OCI-LY7 (cell line): ENCODE data around the gene NFATC2. TPM values are rescaled to one million over a fixed set of nuclear protein-coding genes. Genes with fewer than 3 reads are reported as not detected.

Experiments used
- BruUV-seq: library from RNA; stranded (reverse); fragments of 400-500 nt; replicated peaks from 2 replicates; lab custom pipeline; 2021; lab: Mats Ljungman, UMichigan
- CTCF ChIA-PET: fragments of 300-600 bp; sonication (Branson Sonifier 250); formaldehyde crosslinking; loops from one replicate; lab custom pipeline; 2022; ENCODE audit warnings: antibody characterized with exemption; ENCODE audit not compliant: unreplicated experiment; lab: Charles Lee
- POLR2A ChIA-PET: fragments of 300-600 bp; sonication (Branson Sonifier 250); formaldehyde crosslinking; loops from one replicate; lab custom pipeline; 2022; ENCODE audit warnings: antibody characterized with exemption; lab: Charles Lee
- DNase-seq: peaks from one replicate; pipeline ENCODE4 v3.0.0-alpha.2; 2015; ENCODE audit warnings: low spot score
- H2AFZ ChIP-seq: fragments of 200-600 bp; sonication (generic), shearing (Covaris generic); 2 replicates; pipeline ENCODE4 v1.6.1; 2014; ENCODE audit warnings: mild to moderate bottlenecking, antibody characterized with exemption, low read length, moderate library complexity
- H3K27ac ChIP-seq: fragments of 200-600 bp; sonication (generic); 2 replicates; pipeline ENCODE4 v1.5.1; 2014; ENCODE audit warnings: mixed run types, low read depth, mild to moderate bottlenecking, moderate library complexity, low read length, inconsistent platforms; ENCODE audit not compliant: poor library complexity, severe bottlenecking
- H3K36me3 ChIP-seq: fragments of 200-600 bp; sonication (generic); 2 replicates; pipeline ENCODE4 v1.6.1; 2014; ENCODE audit warnings: mild to moderate bottlenecking, antibody characterized with exemption, low read length, moderate library complexity, mixed read lengths; ENCODE audit not compliant: insufficient read depth
- H3K4me1 ChIP-seq: fragments of 200-600 bp; sonication (generic); 2 replicates; pipeline ENCODE4 v1.5.1; 2014; ENCODE audit warnings: mild to moderate bottlenecking, low read length; ENCODE audit not compliant: insufficient read depth, poor library complexity, severe bottlenecking
- H3K4me2 ChIP-seq: fragments of 200-600 bp; sonication (generic); 2 replicates; pipeline ENCODE4 v1.6.1; 2014; ENCODE audit warnings: mild to moderate bottlenecking, low read length
- H3K4me3 ChIP-seq: fragments of 200-600 bp; sonication (generic); 2 replicates; pipeline ENCODE4 v1.5.1; 2014; ENCODE audit warnings: mild to moderate bottlenecking, low read depth, low read length; ENCODE audit not compliant: poor library complexity, severe bottlenecking
- H3K79me2 ChIP-seq: fragments of 200-600 bp; sonication (generic); 2 replicates; pipeline ENCODE4 v1.6.1; 2016; ENCODE audit warnings: low read depth, mild to moderate bottlenecking, low read length, moderate library complexity, mixed read lengths; ENCODE audit not compliant: insufficient read depth
- H3K9me2 ChIP-seq: fragments of 200-600 bp; sonication (generic); 2 replicates; pipeline ENCODE4 v1.6.1; 2016; ENCODE audit warnings: mild to moderate bottlenecking, low read length, mixed read lengths; ENCODE audit not compliant: insufficient read depth
- H3K9me3 ChIP-seq: fragments of 200-600 bp; sonication (generic); 2 replicates; pipeline ENCODE4 v1.6.1; 2014; ENCODE audit warnings: mild to moderate bottlenecking, mixed run types, low read length, mixed read lengths
- H4K20me1 ChIP-seq: fragments of 200-600 bp; sonication (generic); 2 replicates; pipeline ENCODE4 v1.6.1; 2014; ENCODE audit warnings: mild to moderate bottlenecking, antibody characterized with exemption, low read length, moderate library complexity, mixed read lengths; ENCODE audit not compliant: insufficient read depth
- CTCF ChIP-seq: fragments of 200-600 bp; sonication (generic); conservative IDR thresholded peaks from 2 replicates; pipeline ENCODE4 v1.5.1; 2014; ENCODE audit warnings: mild to moderate bottlenecking, antibody characterized with exemption, low read length, moderate library complexity, mixed read lengths
- EZH2phosphoT487 ChIP-seq: fragments of 200-600 bp; sonication (generic); IDR thresholded peaks from 2 replicates; pipeline ENCODE4 v1.6.1; 2018; ENCODE audit warnings: low read depth, borderline replicate concordance, mild to moderate bottlenecking, mixed run types, antibody characterized with exemption, low read length, moderate library complexity, mixed read lengths
- intact Hi-C: fragments of 100-400 bp; cut with micrococcal nuclease; formaldehyde crosslinking; loops from one replicate; pipeline ENCODE4 v1.10.0; 2022; ENCODE audit not compliant: unreplicated experiment
- total RNA-seq, 2 experiments: library from RNA; depleted of rRNA in 1 of 2; stranded (reverse); fragments of >200 nt in 1 of 2; shearing (Covaris generic) in 1 of 2; gene quantifications; 2 replicates each; pipeline ENCODE4 v1.2.3, GENCODE V29; 2014 to 2022

NFATC2 gene
- total RNA-seq, 2 experiments from 2014 or later, result 12.5 to 43.8 TPM

GRCh38 chr20:51413857-51414256 is 128.7 kb downstream of the NFATC2 start:
- ChIA-PET POLR2A (interaction anchor here (0.7 to 1.8 kb wide), 4 partner anchors 10 to 48 kb away, joined by 3 to 5 read pairs (median 4); no protein-coding TSS in a partner anchor), CTCF (no interaction called here)
- Histone ChIP-seq H3K9me3 (no peaks in the 10 kb centered on the region), H3K9me2 (no peaks in the 10 kb centered on the region), H3K36me3 (peaks cover 76% of the 10 kb centered on the region), H3K4me1 (peaks cover 64% of the 10 kb centered on the region), H3K79me2 (no peaks in the 10 kb centered on the region; the same call in 1 of the 2 replicates), H4K20me1 (no peaks in the 10 kb centered on the region), H2AFZ (no peak overlapping the region), H3K27ac (peak overlapping the region; percentile 78), H3K4me3 (no peak overlapping the region), H3K4me2 (peak overlapping the region; percentile 13; the same call in 1 of the 2 replicates)
- TF ChIP-seq CTCF (no peak), EZH2phosphoT487 (no peak)
- intact Hi-C loops, result no loop called here
- DNase-seq, result no peak
- BruUV-seq, result no TSS peak

GRCh38 chr20:51412951-51413481 is 129.5 kb downstream of the NFATC2 start:
- Histone ChIP-seq H3K9me3 (no peaks in the 10 kb centered on the region), H3K4me2 (no peak overlapping the region), H3K4me1 (peaks cover 65% of the 10 kb centered on the region), H4K20me1 (no peaks in the 10 kb centered on the region), H2AFZ (no peak overlapping the region), H3K36me3 (peaks cover 76% of the 10 kb centered on the region), H3K27ac (peak overlapping the region; percentile 78), H3K4me3 (no peak overlapping the region), H3K79me2 (no peaks in the 10 kb centered on the region; the same call in 1 of the 2 replicates), H3K9me2 (no peaks in the 10 kb centered on the region)
- POLR2A ChIA-PET, result interaction anchor here (1.0 to 1.6 kb wide), 4 partner anchors 9 to 44 kb away, joined by 3 to 5 read pairs (median 4); no protein-coding TSS in a partner anchor
- no TSS peak for BruUV-seq
- intact Hi-C loops, result no loop called here
- no peak for DNase-seq
- TF ChIP-seq EZH2phosphoT487, result no peak
- no peak for TF ChIP-seq CTCF
- CTCF ChIA-PET, result interaction anchor here (1.4 kb wide), 1 partner anchor 182 kb away, joined by 5 read pairs; no protein-coding TSS in a partner anchor

- Histone ChIP-seq H3K4me1 (peaks cover 62% of the 10 kb centered on the region), H3K9me2 (no peaks in the 10 kb centered on the region), H4K20me1 (no peaks in the 10 kb centered on the region), H3K79me2 (no peaks in the 10 kb centered on the region; the same call in 1 of the 2 replicates), H3K9me3 (no peaks in the 10 kb centered on the region), H3K27ac (no peak overlapping the region), H3K4me3 (no peak overlapping the region), H3K36me3 (peaks cover 76% of the 10 kb centered on the region), H2AFZ (no peak overlapping the region), H3K4me2 (no peak overlapping the region)
- ChIA-PET CTCF (interaction anchor here (0.6 to 1.4 kb wide), 2 partner anchors 45 to 183 kb away, joined by 3 to 5 read pairs; no protein-coding TSS in a partner anchor), POLR2A (interaction anchor here (1.1 to 1.6 kb wide), 3 partner anchors 11 to 44 kb away, joined by 4 to 5 read pairs (median 4); no protein-coding TSS in a partner anchor)
- no TSS peak for BruUV-seq
- DNase-seq, result no peak
- TF ChIP-seq EZH2phosphoT487, result no peak
- no peak for TF ChIP-seq CTCF
- intact Hi-C loops, result no loop called here
Measured at GRCh38 chr20:51412333-51412871, 130.1 kb downstream of the NFATC2 start.
